GM11168 (cell line): ENCODE results near the gene BTBD16.

Source experiments
- in situ Hi-C: fragments of 300-500 bp; cut with MboI; formaldehyde crosslinking; loops from one replicate; pipeline ENCODE4 v1.12.0; 2022; ENCODE audit warnings: low sequenced_read_pairs; ENCODE audit not compliant: unreplicated experiment

Gene BTBD16

DNA sequence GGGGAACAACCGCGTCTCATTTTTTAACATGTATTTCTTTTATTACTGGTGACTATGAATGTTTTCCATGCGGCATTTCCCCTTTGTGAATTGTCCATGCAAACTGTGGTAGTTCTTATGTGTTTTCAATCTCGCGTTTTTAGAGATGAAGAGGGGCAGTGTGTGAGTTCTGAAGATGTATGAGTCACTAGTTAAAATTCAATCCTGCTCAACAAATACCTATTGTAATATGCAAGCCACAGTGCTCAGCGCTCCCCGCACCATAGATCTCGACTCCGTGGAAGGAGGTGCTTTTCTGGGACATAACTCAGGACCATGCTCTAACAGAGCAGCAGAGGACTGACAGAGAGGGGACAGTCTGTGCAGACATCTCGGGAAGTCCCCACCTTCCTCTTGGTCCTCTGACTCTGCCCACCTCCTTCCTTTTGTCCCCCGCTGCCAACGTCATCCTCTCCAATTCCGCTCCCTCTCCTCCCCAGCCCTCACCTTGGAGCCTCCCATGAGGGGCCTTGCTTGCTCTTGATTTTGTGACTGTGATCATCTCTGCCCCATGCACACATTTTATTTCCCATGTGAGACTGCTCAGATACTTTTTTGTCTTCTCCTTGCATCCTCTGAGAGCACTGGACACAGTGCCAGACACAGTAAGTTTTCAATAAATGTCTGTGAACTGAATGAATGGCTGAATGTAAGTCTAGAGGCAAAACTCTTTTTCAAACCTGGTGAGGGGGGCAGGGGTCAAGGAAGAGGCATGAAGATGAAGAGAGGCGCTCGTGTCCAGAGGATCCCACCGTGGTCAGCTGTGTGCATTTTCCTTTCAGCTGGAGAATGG, 60.7 kb downstream of the BTBD16 start:
- in situ Hi-C loops, result no loop called here

DNA sequence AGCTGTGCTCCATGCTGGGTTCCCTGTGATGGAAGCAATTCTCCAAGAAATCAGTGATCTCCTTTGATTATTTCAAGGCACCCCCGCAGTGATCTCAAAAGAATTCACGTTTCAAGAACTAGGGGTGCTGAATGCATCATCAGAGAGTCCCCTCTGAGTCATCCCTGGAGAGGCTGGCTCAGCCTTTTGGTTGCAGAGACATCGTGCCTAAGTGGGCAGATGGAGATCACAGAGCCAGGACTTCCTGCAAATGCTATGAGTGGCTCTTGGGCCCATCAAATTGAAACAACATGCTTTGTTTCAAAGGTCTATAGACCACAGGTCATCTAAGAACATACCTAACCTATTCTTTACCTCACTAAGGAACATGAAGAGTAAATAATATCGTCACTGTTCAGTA, 61.9 kb downstream of the BTBD16 start:
- in situ Hi-C loops, result no loop called here

DNA sequence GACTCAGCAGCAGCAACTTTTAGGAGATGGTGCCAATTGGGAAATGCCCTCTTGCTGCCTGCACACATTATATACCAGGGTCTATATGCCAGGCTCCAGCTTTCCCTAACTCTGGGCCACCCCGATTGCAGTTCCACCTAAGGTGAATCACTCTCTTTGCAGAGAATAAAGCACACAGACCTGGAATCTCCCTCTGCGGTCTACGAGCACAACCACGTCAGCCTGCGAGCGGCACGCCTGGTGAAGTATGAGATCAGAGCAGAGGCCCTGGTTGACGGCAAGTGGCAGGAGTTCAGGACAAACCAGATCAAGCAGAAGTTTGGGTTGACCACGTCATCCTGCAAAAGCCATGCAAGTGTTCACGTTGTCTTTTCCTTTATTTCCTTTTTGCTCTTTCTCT, 65.2 kb downstream of the BTBD16 start:
- in situ Hi-C loops, result no loop called here

DNA sequence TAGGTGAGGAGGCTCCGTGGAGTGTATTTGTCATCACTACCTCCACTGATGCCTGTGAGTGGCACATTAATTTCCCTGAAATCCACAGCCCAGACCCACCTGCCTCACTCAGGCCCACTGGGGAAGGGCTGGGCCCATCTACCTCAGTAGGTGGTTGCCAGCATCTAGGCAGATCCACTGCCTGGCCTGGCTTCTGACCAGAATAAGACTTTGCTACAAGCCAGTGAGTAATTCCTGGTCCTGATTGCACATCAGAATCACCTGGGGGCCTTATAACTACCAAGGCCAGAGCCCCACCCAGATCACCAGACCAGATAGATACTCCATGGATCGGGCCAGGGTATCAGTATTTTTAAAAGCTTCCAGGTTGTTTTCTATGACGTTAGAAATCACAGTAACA, 65.9 kb downstream of the BTBD16 start:
- in situ Hi-C loops, result no loop called here

DNA sequence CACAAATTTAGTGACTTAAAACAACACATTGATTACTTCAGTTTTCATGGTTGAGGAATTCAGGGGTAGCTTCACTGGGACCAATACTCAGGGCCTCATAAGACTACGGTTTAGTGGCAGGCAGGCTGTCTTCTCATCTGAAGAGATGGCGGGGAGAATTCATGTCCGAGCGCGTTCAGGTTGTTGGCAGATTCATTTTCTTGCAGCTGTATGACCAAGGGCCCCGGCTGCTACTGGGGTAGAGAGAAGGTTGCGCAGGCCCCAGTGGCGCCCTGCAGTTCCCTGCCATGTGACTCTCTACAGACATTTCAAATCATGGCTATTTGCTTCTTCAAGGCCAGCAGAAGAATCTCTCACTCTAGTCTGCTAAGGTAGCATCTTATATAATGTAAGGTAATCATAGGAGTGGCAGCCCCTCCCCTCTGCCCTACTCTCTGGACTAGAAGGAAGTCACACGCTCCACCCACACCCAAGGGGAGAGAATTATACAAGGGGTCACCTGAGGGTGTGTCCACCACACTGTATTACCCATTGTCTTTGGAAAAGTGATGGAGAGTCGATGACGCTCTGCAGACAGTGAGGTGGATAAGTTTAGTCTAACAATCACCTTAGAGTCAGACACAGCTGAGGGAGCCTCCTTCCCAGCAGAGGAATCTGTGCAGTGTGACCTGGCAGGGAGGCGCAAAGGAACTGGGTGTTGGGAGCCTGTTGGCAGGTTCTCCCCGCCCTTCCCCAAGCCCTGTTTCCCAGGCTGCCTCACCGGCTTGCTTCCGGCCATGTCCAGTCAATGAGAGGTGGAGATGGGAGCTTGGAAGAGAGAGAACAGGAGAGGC, 67.7 kb downstream of the BTBD16 start:
- in situ Hi-C loops, result no loop called here

DNA sequence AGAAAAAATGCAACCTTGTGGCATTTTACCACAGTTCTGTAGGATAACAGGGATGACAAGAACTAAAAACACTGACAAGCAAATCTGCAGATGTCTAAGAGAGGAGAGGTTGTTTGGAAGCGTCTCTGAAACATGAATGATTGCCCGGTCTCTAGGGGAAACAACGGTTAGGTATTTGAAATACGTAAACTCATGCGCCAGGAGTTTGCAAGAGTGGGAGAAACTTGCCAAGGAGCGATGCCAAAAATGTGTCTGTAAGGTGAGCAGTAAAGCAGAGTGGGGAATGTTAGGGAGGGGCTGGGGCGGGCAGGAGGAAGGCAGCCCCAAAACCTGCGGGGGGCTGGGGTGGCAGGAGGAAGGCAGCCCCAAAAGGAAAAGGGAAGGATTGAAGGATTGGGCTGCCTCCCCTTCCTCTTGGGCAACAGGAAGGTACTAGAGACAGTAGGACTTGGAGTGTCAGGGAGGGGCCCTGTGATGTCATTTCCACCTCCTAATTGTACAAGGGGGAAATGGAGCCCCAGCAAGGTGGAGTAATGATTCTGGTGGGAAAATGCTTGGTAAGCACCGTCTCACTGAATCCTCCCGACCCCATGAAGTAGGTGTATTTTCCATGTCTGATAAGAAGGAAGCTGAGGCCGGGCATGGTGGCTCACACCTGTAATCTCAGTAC, 70.2 kb downstream of the BTBD16 start:
- in situ Hi-C loops, result loop anchor here (5.0 kb wide), 1 partner anchor 91 kb away; no protein-coding TSS in a partner anchor

DNA sequence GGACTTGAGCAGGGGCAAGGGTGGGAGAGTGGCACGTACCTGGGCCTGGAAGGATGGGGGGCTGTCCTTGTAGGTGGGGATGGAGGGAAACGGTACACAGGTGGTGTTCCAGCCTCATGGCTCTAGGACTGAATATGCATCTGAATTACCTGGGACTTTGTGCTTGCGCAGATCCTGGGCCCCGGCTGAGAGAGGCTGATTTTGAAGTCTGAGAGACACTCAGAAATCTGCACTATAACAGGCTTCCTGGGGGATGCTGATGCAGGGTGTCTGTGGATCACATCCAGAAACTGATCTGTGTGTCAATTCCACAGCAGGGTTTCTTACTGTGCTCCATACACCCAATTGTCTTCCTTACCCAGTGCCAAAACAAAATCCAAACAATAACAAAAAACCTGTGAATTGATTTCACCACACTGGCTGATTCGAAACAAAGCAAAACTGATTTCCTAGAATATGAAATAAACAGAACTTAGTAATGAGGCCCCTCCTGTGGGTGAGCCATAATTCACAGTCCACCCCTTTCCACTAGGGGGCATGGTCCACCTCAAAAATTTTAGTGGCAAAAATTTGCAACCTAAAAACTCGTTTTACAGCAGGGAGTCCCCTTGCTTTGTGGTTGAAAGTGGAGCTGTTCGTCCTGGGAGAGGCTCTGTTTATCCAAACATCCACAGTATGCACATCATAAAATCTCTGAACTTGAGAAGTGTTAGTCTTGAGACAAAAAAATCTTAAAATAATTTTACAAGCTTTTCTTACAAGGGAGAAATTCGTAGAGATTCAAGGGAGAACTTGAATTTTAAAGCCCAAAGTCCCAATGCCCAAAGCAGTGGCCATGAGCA, 71.4 kb downstream of the BTBD16 start:
- in situ Hi-C loops, result loop anchor here (5.0 kb wide), 1 partner anchor 90 kb away; no protein-coding TSS in a partner anchor

DNA sequence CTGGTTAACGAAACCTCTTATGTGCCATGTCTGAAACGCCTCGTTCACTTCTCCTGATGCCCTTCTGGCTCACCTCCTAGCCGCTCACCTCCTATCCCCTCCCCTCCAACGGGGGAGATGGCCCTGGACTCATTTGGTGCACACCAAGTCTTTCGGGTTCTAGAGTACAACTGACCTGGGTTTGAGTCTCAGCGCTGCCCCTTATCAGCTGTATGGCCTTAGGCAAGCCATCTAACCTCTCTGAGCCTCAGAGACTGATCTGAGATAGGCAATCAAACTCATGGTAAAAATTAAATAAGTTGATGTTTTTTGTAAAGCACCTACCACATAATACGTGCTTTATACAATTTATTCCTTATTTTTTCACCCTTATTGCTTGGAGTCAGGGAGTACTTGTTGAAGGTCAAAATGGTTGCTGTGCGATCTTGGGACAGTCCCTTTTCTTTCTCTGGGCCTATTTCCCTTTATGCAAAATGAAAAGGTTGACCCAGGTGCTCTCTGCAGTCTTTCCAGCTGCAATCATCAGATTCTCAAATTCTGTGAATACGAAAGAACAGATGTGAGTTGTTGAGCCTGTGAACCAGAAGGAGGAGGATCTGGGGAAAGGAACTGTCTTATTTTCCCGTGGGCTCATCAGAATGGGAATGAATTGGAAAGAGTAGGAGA, 72.2 kb downstream of the BTBD16 start:
- in situ Hi-C loops, result loop anchor here (5.0 kb wide), 1 partner anchor 89 kb away; no protein-coding TSS in a partner anchor

DNA sequence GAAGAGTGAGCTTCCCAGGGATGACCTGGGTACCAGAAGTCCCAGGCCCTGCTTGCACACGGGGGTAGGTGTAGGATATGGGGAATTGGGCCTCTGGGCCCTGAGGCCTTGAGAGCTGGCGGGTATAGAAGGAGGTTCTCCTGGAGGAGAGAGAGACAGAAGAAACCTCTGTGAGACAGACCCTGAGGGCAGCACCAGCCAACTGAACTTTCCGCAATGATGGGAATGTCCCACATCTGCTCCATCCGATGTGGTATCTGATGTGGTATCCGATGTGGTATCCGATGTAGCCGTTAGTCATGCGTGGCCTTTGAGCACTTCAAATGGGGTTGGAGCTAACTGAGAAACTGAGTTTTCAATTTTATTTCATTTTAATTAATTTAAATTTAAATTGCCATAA, 72.8 kb downstream of the BTBD16 start:
- in situ Hi-C loops, result loop anchor here (5.0 kb wide), 1 partner anchor 88 kb away; no protein-coding TSS in a partner anchor

DNA sequence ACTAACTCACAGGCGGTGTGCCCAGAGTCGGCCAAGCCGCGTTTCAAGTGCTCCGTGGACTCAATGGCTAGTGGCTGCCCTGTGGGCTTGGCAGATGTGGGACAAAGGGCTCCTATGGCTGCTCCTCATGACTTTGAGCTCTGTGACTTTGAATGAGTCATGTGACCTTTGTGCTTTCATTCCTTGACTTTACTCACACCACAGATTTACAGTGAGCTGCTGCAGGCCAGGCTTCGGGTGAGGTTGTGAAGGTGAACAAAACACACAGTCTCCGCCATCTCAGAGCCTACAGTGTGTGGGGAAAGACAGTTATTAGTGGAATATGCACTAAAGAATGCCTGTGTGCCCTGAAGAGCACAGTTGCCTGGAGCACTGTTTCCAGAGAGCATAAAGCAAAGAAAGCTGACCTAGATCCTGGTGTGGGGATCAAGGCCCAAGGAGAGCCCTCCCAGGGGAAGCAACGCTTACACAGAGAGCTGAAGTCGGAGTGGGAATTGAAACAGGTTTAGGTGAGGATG, 73.7 kb downstream of the BTBD16 start:
- in situ Hi-C loops, result loop anchor here (5.0 kb wide), 1 partner anchor 88 kb away; no protein-coding TSS in a partner anchor

DNA sequence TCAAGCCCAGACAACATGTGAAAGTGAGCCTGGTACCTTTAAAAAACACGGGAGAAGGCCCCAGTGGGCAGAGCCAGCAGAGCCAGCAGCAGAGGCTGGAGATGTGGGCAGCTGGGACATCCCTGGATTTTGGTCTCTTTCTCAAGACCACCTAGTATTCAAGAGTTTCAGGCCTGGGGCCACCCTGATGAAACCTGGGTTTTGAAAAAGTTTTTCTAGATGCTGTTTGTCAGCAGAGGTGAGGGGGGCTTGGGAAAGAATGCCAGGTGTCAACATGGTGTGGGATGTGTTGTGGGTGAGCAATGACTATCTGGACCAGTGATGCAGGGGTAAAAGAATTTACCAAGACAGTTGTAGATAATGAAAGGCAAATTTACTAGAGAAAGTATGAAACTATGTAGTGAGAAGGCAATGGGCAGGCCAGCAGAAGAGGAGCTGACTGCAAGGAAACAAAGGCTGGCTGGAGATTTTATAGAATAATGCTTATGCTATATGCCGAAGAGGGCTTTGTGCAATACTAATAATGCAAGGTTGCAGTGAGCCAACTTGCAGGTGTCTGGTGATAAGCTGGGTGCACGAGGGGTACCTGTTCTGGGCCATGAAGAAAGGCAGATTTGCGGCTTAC, 75.3 kb downstream of the BTBD16 start:
- in situ Hi-C loops, result no loop called here

DNA sequence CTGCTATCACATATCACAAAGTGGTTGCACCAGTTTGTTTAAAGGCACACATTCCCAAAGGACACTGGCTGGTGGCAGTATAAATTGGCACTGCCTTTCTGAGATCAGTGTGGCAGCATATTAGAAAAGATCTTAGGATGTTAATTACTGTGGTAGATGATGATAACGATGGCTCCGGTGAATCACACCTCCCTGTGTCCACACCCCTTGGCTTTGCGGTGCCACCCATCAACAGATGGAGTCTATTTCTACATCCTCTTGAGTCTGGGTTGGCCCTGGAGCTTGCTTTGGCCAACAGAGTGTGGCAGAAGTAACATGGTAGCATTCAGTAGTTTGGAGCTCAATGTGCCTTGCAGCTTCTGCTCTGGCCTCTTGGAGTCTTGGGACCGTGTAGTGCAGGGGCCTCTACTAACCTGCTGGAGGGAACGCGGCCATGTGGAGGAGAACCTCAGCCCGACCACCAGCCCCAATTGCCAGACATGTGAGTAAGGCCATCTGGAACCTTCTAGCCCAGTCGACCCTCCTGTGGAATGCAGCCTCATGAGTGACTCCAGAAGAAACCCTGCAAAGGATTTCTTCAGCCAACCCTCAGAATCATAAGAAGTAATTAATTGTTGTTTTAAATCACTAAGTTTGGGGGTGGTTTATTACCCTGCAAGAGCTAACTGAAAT, 76.2 kb downstream of the BTBD16 start:
- in situ Hi-C loops, result no loop called here

DNA sequence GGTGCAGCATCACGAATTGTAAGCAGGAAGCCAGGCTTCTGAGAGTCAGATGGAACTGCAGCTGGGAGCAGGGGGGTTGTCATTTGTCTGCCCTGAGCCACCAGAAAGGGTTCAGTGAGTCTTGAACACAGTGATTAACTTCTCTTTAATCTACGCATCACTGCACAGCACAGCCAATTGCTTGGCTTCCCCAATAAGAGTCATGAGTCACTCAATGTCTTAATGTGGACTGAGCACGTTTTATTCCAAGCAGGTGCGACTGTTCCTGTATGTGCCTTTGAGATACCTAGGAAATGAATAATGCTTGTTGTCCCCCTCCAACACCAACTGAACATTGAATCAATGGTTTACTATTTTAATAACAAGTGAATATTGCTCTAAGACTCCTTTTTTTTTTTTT, 77.4 kb downstream of the BTBD16 start:
- in situ Hi-C loops, result no loop called here

DNA sequence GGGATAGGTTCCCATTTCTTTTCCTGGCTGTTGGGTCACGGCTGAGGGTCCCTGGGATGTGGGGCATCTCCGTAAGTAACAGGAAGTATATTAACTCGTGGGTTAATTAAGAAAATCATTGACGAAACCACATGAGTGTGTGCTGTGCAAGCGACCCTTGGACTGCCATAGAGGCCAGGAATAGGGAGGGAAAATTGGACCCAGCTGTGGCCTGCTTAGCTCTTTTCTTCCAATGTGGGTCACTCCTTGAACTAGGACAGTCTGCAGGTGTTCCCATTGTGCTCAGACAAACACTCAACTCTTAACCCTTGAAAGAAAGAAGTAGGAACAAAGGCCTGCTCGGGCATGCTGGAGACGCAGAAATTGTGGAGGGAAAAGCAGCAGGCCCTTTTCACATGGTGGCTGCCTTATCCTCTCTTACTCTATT, 77.9 kb downstream of the BTBD16 start:
- in situ Hi-C loops, result no loop called here

DNA sequence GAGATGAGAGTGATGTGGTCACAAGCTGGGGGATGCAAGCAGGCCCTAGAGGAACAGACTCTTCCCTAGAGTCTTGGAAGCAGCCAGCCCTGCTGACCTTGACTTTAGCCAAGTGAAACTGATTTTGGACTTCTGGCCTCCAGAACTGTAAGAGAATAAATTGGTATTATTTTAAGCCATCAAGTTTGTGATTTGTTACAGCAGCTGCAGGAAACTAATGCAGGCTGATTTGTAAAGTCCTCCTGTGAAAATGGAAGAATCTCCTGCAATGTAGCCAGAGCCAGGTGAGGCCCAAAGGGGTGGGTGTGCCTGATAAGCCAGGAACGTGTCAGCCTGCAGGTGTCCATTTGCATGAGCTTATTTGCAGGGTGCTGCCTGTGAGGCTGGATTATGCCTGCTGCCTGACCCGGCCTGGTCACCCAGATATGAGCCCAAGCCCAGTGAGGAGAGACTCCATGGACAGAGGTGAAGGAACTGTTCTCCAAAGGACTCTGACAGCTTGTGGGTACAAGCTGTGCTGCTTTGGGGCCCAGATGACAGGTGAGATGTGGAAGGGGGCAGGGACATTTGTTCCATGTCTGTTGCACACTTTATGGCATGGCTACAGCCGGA, 78.8 kb downstream of the BTBD16 start:
- in situ Hi-C loops, result no loop called here

DNA sequence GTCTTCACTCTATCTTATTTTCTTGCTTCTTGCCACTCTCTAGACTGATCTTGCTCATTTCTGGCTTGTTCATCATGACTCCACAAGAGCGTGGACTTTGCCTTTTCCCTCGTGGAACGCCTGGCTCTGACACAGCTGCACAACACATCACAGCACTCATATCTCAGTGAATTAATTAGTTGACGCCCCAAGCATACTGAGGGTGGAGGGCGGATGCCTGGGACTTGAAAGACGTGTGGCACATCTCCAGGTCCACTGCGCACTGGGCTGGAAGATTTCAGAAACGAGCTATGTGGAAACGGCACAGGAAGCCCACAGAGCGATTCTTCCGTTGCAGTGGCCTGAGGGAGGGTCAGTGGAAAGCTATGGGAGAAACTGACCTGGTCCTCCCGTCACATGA, 79.8 kb downstream of the BTBD16 start:
- in situ Hi-C loops, result no loop called here

DNA sequence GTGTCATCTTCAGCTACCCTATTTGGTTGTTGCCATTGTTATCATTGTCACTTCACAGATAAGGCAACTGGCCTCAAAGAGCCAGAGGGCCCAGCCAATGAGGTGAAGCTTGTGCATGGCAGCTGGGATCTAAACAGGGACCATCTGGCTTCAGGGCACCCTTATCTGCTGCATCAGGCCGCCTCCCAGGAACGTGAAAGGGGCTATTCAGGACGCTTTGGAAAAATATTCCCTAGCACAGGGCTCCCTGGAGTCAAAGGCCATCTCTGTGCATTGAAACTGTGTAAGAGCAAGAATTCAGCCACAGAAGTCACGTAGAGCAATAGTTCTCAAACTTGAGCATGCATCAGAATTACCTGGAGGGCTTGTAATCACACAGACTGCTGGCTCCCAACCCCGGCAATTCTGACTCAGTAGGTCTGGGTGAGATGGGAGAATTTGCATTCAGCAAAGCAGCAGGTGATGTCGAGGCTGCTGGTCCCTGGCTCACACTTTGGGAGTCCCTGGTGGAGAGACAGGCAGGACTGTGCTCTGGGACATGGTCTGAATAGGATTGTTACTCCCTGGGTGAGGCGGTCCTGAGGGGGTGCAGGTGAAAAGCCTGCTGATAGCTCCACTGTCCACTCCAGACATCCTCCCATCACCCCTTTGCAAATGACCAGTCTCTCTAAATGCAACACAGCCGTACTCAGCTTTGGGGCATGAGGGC, 81.9 kb downstream of the BTBD16 start:
- in situ Hi-C loops, result no loop called here
